Measurements from ENCODE around the gene STXBP6. TPM values are rescaled to one million over a fixed set of nuclear protein-coding genes. Genes with fewer than 3 reads are reported as not detected.

Gene STXBP6
- polyA plus RNA-seq, 1 donor (not counting 4 experiments of a cell fraction or from before 2014, with no cell fraction given): 1.4 TPM

GRCh38 chr14:24839617-24840203, 210.2 kb downstream of the STXBP6 start:
- dilution Hi-C loops (cut with MboI; ENCODE audit: extremely low pct_ligation_motif_present, low sequenced_read_pairs): no loop called here
- H3K4me1 ChIP-seq (ENCODE audit: control insufficient read depth, extremely low read depth, insufficient read depth, low read length): no peaks in the 10 kb centered on the region
- no peaks in the 10 kb centered on the region for H3K27me3 ChIP-seq (ENCODE audit: control insufficient read depth, extremely low read depth, insufficient read depth, low read length)
- FAIRE-seq (no peak), DNase-seq (ENCODE audit: low read depth, low spot score) (no peak)
- H3K9me3 ChIP-seq (ENCODE audit: control insufficient read depth, low read depth, low read length): no peaks in the 10 kb centered on the region
- H3K4me3 ChIP-seq (ENCODE audit: control insufficient read depth in 2 of 3, extremely low read depth in 1 of 3, insufficient read depth in 2 of 3, low read depth in 1 of 3, low read length in 3 of 3): no peak overlapping the region
- H3K27ac ChIP-seq (ENCODE audit: control insufficient read depth, insufficient read depth, low read length): no peak overlapping the region
- H3K79me2 ChIP-seq (ENCODE audit: control insufficient read depth, insufficient read depth, low read length): no peaks in the 10 kb centered on the region
- no peaks in the 10 kb centered on the region for H3K9me1 ChIP-seq (ENCODE audit: control insufficient read depth, extremely low read depth, insufficient read depth, low read length)
- H4K20me1 ChIP-seq (ENCODE audit: control insufficient read depth, extremely low read depth, insufficient read depth, low read length): no peaks in the 10 kb centered on the region
- H3K4me2 ChIP-seq (ENCODE audit: control insufficient read depth, extremely low read depth, insufficient read depth, low read depth, low read length): no peak overlapping the region
- no peak overlapping the region for H2AFZ ChIP-seq (ENCODE audit: control insufficient read depth, low read length)
- H3K9ac ChIP-seq (ENCODE audit: control insufficient read depth, extremely low read depth, insufficient read depth, low read length): no peak overlapping the region
- no peak for TF ChIP-seq EZH2 (IDR thresholded peaks at IDR 0.05; ENCODE audit: low read length)
- TF ChIP-seq CTCF (optimal IDR thresholded peaks at IDR 0.05 in 1 of 3, IDR thresholded peaks at IDR 0.05 in 1 of 3, conservative IDR thresholded peaks at IDR 0.05 in 1 of 3; ENCODE audit: extremely low read depth in 1 of 3, insufficient read depth in 2 of 3, low read length in 3 of 3): no peak
- H3K36me3 ChIP-seq (ENCODE audit: control insufficient read depth in 2 of 2, extremely low read depth in 1 of 2, insufficient read depth in 2 of 2, low read length in 2 of 2): no peaks in the 10 kb centered on the region

- dilution Hi-C loops (cut with MboI; ENCODE audit: extremely low pct_ligation_motif_present, low sequenced_read_pairs): no loop called here
These were observed 210.9 kb downstream of the STXBP6 start for GRCh38 chr14:24838945-24839616.

More at GRCh38 chr14:24838945-24839616, 210.9 kb downstream of the STXBP6 start:
- no peaks in the 10 kb centered on the region for H3K9me1 ChIP-seq (ENCODE audit: control insufficient read depth, extremely low read depth, insufficient read depth, low read length)
- no peaks in the 10 kb centered on the region for H3K27me3 ChIP-seq (ENCODE audit: control insufficient read depth, extremely low read depth, insufficient read depth, low read length)
- no peak overlapping the region for H3K4me3 ChIP-seq (ENCODE audit: control insufficient read depth in 2 of 3, extremely low read depth in 1 of 3, insufficient read depth in 2 of 3, low read depth in 1 of 3, low read length in 3 of 3)
- H3K4me1 ChIP-seq (ENCODE audit: control insufficient read depth, extremely low read depth, insufficient read depth, low read length): no peaks in the 10 kb centered on the region
- no peak overlapping the region for H3K4me2 ChIP-seq (ENCODE audit: control insufficient read depth, extremely low read depth, insufficient read depth, low read depth, low read length)
- H3K36me3 ChIP-seq (ENCODE audit: control insufficient read depth in 2 of 2, extremely low read depth in 1 of 2, insufficient read depth in 2 of 2, low read length in 2 of 2): no peaks in the 10 kb centered on the region
- H3K9me3 ChIP-seq (ENCODE audit: control insufficient read depth, low read depth, low read length): no peaks in the 10 kb centered on the region
- no peak overlapping the region for H3K27ac ChIP-seq (ENCODE audit: control insufficient read depth, insufficient read depth, low read length)
- no peak for FAIRE-seq
- no peak overlapping the region for H3K9ac ChIP-seq (ENCODE audit: control insufficient read depth, extremely low read depth, insufficient read depth, low read length)
- no peak overlapping the region for H2AFZ ChIP-seq (ENCODE audit: control insufficient read depth, low read length)
- TF ChIP-seq EZH2 (IDR thresholded peaks at IDR 0.05; ENCODE audit: low read length) (no peak), CTCF (optimal IDR thresholded peaks at IDR 0.05 in 1 of 3, IDR thresholded peaks at IDR 0.05 in 1 of 3, conservative IDR thresholded peaks at IDR 0.05 in 1 of 3; ENCODE audit: extremely low read depth in 1 of 3, insufficient read depth in 2 of 3, low read length in 3 of 3) (no peak)
- no peaks in the 10 kb centered on the region for H4K20me1 ChIP-seq (ENCODE audit: control insufficient read depth, extremely low read depth, insufficient read depth, low read length)
- no peaks in the 10 kb centered on the region for H3K79me2 ChIP-seq (ENCODE audit: control insufficient read depth, insufficient read depth, low read length)
- DNase-seq (ENCODE audit: low read depth, low spot score): no peak
